Pulmonary artery endothelial cell (primary cell): ENCODE data around the gene WDR70. TPM values are rescaled to one million over a fixed set of nuclear protein-coding genes. Genes with fewer than 3 reads are reported as not detected.
"Not testable (repeated sequence)": the region's sequence is repeated elsewhere in the genome, so short reads cannot be mapped to it uniquely, and the experiment has no call there.

Experiments
- DNase-seq: peaks from one replicate; pipeline ENCODE4 v3.0.0-alpha.2; 2011; ENCODE audit warnings: low read depth, low spot score
- total RNA-seq: library from RNA; depleted of rRNA; stranded (reverse); fragments of >200 nt; gene quantifications from 2 replicates; pipeline ENCODE4 v1.2.3, GENCODE V29; 2014

The WDR70 gene
- total RNA-seq, 1 donor from 2014 or later: 35.9 TPM

DNA sequence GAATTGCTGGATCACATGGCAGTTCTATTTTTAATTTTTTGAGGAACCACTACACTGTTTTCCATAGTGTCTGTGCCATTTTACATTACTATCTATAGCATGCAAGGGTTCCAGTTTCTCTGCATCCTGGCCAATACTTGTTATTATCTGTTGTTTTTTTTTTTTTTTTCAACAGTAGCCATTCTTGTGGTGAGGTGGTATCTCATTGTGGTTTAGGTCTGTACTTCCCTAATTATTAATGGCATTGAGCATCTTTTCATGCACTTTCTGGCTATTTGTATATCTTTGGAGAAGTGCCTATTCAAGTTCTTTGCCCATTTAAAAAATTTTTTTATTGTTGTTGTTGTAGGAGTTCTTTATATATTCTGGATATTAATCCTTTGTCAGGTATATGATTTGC is 363.0 kb downstream of the WDR70 start:
- no peak for DNase-seq

- no peak for DNase-seq
Observed at GRCh38 chr5:37751227-37751626, 372.1 kb downstream of the WDR70 start.

DNA sequence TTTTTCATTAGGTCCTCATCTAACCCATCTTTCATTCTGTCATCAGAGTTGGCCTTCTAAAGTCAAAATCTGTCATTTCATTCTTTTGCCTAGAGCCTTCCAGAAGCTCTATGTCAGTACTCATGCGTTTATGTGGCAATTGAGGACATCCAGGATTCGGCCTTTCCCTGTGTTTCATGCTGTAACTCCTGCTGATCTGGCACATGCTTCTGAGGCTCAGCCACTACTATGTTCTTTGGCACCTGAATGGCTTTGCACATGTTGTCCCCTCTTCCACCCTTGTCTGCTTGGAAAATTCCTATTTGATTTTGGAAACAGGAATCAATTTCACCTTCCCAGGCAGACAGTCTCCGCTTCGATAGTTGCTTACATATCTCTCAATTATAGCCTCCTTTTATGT is 375.9 kb downstream of the WDR70 start:
- no peak for DNase-seq

GRCh38 chr5:37755581-37755980 is 376.5 kb downstream of the WDR70 start:
- no peak for DNase-seq

DNA sequence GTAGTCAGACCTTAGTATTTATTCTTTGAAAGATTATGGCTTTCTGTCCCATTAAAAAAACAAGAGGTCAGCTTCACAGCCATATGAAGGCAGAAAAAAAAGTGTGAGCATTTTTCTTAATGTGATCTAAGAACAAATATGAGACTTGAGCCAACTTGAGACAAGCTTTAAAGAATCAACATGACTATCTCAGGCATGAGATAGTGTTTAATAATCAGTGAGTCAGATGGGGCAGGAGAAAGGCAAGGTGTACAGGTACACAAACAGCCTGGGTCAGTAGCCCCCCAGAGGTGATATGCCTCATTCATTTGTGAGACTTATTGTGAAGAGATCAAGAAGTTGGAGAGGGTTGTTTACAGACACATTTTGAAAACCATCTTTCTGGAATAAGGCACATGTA is 377.1 kb downstream of the WDR70 start:
- no peak for DNase-seq

- no peak for DNase-seq
Observed at GRCh38 chr5:37757980-37758582, 379.0 kb downstream of the WDR70 start.

- DNase-seq: no peak
Observed at GRCh38 chr5:37767251-37767650, 388.1 kb downstream of the WDR70 start.

GRCh38 chr5:37767961-37768360 is 388.8 kb downstream of the WDR70 start:
- DNase-seq: no peak

- DNase-seq: no peak
Observed at GRCh38 chr5:37768371-37768770, 389.3 kb downstream of the WDR70 start.

DNA sequence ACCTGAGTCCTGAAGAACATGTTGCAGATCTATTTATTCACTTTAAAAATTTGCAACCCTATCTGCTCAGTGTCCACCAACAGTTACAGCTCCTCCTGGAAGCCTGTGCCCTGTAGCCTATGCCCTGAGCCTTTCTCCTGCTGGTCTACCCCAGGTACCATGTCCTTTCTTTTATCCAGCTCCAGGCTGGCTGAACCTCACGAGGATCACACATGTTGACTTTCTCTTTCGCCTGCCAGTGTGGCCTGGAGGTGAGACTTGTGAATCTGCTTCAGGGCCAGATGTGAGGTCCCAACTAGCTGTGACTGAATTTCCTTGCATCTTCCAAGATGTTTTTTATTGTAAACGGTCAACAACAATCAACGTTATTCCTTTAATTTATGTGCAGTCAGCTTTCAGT is 390.0 kb downstream of the WDR70 start:
- no peak for DNase-seq

DNA sequence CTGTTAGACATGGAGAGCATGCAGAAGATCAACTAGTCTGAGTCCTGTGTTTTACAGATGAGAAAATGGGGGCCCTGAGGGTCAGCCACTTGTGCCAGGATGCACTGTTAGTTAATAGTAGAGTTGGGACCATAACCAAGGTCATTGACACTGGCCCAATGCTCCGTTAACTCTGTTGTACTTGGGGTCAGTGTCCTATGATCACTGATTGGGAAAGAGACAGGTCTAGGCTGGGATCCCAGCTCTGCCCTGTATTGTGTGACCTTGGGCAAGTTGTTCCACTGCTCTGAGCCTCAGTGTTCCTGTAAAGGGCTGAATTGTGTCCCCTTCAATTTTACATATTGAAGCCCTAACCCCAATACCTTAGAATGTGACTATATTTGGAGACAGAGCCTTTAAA is 390.7 kb downstream of the WDR70 start:
- DNase-seq: no peak

DNA sequence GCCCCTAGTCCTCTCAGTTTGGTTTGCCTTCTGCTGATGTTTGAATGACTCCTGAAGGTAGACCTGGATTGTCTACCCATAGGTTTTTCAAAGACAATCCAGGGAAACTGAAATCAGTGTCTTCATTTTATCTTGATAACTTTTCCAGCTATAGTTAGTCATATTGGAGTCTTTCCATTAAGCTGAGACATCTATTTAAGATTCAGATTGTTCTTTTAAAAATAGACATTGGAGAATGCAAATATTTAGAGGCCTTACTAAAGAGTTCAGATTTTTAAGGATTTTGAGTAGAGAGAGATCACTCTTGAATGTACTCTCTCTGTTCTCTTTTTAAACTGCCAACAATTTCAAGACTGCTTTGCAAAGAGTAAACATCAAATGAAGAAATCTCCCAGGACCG is 391.7 kb downstream of the WDR70 start:
- no peak for DNase-seq

DNA sequence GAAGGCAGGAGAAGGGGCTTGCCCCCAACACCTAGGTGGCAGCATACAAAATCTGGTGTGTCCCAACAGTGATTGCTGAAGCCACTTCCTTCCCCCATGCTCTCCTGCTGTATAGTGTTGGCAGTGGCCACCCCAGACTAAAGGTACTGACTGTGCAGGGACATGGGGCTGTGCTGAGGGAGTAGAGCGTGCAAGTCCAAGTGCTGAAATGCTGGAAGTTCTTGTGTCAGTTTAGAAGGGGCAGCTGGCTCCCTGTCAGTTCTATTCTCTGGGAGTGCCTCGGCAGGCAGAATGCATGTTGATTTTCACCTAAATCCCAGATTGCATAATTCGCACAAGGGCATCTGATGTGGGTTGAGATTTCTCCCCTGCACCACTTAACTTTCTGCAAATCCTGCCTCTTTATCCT is 392.1 kb downstream of the WDR70 start:
- no peak for DNase-seq

- DNase-seq: no peak
Observed at GRCh38 chr5:37771731-37772130, 392.6 kb downstream of the WDR70 start.

DNA sequence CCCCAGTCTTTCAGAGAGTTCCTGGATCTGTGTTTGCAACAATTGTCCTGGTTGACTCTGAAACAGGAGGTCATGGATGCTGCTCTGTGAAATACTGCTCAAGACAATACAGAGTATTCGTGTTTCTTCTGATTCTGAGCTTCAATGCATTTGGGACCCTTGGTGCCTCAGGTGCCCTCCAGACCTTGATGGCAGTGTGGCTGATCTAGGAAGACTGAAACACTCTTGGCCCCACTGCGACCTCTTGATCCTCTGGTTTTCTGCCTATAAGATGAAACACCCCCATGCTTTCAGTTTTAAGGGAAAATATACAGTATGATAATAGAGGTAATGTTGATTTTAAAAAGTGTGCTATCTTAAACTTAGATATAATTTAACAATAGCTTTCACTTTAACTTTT is 393.1 kb downstream of the WDR70 start:
- DNase-seq: no peak

DNA sequence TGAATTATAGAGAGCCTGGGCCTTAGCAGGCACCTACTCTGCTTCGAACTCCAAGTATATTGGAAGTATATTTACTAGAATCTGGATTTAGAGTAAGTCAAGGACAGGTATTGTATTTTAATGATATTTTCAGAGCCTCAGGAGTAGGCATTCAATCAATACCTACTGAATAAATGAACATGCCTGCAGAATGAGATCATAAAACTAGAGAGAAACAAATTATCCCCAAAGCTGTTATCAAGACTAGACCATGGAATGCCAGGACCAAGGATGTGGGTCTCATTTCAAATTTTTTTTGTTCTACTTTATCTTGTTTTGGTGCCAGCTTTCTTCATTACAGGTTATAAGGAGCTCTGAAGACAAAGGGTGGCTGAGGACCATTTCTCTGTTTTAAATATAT is 394.7 kb downstream of the WDR70 start:
- no peak for DNase-seq

DNA sequence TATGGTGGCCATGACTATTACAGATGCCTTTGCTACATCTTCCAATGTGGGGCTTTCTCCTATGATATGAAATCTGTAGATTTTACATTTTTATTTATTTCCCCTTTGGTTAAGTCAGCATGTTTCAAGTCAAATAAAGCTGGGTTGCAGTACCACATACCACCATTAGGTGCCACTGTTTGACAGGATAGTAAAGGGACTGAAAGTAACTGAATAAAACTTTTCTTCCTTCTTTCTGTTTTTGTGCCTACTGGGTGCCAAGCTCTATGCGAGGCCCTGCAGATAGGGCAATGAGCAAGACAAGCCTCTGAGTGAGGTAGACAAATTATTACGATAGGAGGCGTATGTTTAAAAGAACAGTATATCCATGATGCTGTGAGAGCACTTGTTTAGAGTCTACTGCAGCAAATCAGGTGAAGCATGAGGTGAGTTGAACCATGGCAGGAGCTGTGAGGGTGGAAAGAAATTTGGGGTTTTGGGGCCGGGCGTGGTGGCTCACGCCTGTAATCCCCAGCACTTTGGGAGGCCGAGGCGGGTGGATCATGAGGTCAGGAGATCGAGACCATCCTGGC is 395.9 kb downstream of the WDR70 start:
- DNase-seq: no peak

DNA sequence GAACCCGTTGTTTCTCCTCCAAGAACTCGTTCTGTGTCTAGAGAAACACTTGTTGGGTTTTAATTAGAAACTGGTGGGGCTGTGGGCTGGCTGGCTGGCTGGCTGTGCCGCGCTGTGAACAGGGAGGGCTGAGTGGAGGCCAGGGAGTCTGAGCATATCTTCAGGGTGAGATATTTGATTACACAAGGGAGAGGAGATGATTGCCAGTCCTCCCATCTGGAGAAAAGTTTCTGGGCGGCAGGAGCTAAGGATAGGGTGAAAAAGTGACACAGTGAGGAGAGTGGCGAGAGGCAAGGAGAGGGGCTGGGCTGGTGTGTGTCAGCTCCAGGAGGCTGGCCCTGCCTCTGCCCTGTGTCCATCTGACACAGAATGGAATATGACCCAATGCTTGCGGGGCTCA is 397.7 kb downstream of the WDR70 start:
- no peak for DNase-seq

- DNase-seq: no peak
Observed at GRCh38 chr5:37777432-37778130, 398.5 kb downstream of the WDR70 start.

GRCh38 chr5:37781409-37781808 is 402.3 kb downstream of the WDR70 start:
- not testable (repeated sequence) for DNase-seq

GRCh38 chr5:37786416-37786815 is 407.3 kb downstream of the WDR70 start:
- DNase-seq: no peak

- no peak for DNase-seq
Observed at GRCh38 chr5:37786862-37787519, 407.9 kb downstream of the WDR70 start.

GRCh38 chr5:37787742-37788141 is 408.6 kb downstream of the WDR70 start:
- no peak for DNase-seq
